IPS-15b (cell line): ENCODE measurements around the gene FMN1.
"Not testable (repeated sequence)": the region's sequence is repeated elsewhere in the genome, so short reads cannot be mapped to it uniquely, and the experiment has no call there.

Experiments
- H3K27me3 ChIP-seq: one replicate; pipeline ENCODE4 v1.6.1; 2013; ENCODE audit warnings: low read length; ENCODE audit not compliant: control insufficient read depth, insufficient read depth
- H3K36me3 ChIP-seq: one replicate; pipeline ENCODE4 v1.6.1; 2013; ENCODE audit warnings: low read length; ENCODE audit not compliant: control insufficient read depth, insufficient read depth
- H3K4me1 ChIP-seq: one replicate; pipeline ENCODE4 v1.6.1; 2013; ENCODE audit warnings: mild to moderate bottlenecking, low read length; ENCODE audit not compliant: control insufficient read depth, insufficient read depth
- H3K4me3 ChIP-seq: one replicate; pipeline ENCODE4 v1.5.1; 2013; ENCODE audit warnings: low read depth, low read length
- H3K9ac ChIP-seq: one replicate; pipeline ENCODE4 v1.6.1; 2013; ENCODE audit warnings: low read depth, mild to moderate bottlenecking, low read length
- H3K9me3 ChIP-seq: one replicate; pipeline ENCODE4 v1.6.1; 2013; ENCODE audit warnings: mild to moderate bottlenecking, low read length; ENCODE audit not compliant: control insufficient read depth, insufficient read depth

FMN1 gene

GRCh38 chr15:32855942-32856341, 338.6 kb downstream of the FMN1 start:
- peaks cover 8% of the 10 kb centered on the region for H3K4me1 ChIP-seq
- H3K4me3 ChIP-seq = no peak overlapping the region
- H3K9ac ChIP-seq = no peak overlapping the region
- no peaks in the 10 kb centered on the region for H3K36me3 ChIP-seq
- H3K27me3 ChIP-seq = no peaks in the 10 kb centered on the region
- H3K9me3 ChIP-seq = no peaks in the 10 kb centered on the region

GRCh38 chr15:32853592-32853991, 340.9 kb downstream of the FMN1 start:
- Histone ChIP-seq H3K27me3 (no peaks in the 10 kb centered on the region), H3K4me3 (no peak overlapping the region), H3K9ac (no peak overlapping the region), H3K4me1 (peaks cover 8% of the 10 kb centered on the region), H3K36me3 (no peaks in the 10 kb centered on the region), H3K9me3 (no peaks in the 10 kb centered on the region)

- H3K27me3 ChIP-seq = no peaks in the 10 kb centered on the region
- peaks cover 8% of the 10 kb centered on the region for H3K4me1 ChIP-seq
- no peak overlapping the region for H3K9ac ChIP-seq
- no peaks in the 10 kb centered on the region for H3K36me3 ChIP-seq
- no peak overlapping the region for H3K4me3 ChIP-seq
- H3K9me3 ChIP-seq = no peaks in the 10 kb centered on the region
These were observed 341.7 kb downstream of the FMN1 start for GRCh38 chr15:32852771-32853170.

- Histone ChIP-seq H3K27me3 (no peaks in the 10 kb centered on the region), H3K9me3 (no peaks in the 10 kb centered on the region), H3K4me1 (peaks cover 8% of the 10 kb centered on the region), H3K9ac (no peak overlapping the region), H3K36me3 (no peaks in the 10 kb centered on the region), H3K4me3 (no peak overlapping the region)
These were observed 342.5 kb downstream of the FMN1 start for GRCh38 chr15:32852017-32852416.

GRCh38 chr15:32851572-32851971, 342.9 kb downstream of the FMN1 start:
- Histone ChIP-seq H3K36me3 (no peaks in the 10 kb centered on the region), H3K9me3 (no peaks in the 10 kb centered on the region), H3K9ac (no peak overlapping the region), H3K27me3 (no peaks in the 10 kb centered on the region), H3K4me1 (peaks cover 8% of the 10 kb centered on the region), H3K4me3 (no peak overlapping the region)

- peaks cover 6% of the 10 kb centered on the region for H3K4me1 ChIP-seq
- no peak overlapping the region for H3K4me3 ChIP-seq
- no peak overlapping the region for H3K9ac ChIP-seq
- H3K9me3 ChIP-seq = no peaks in the 10 kb centered on the region
- H3K36me3 ChIP-seq = no peaks in the 10 kb centered on the region
- H3K27me3 ChIP-seq = no peaks in the 10 kb centered on the region
These were observed 344.5 kb downstream of the FMN1 start for GRCh38 chr15:32849769-32850668.

GRCh38 chr15:32846671-32847070, 347.8 kb downstream of the FMN1 start:
- not testable (repeated sequence) for H3K9me3 ChIP-seq, H3K27me3 ChIP-seq, H3K9ac ChIP-seq, H3K36me3 ChIP-seq, H3K4me1 ChIP-seq, H3K4me3 ChIP-seq

- H3K27me3 ChIP-seq = no peaks in the 10 kb centered on the region
- no peaks in the 10 kb centered on the region for H3K9me3 ChIP-seq
- no peak overlapping the region for H3K4me3 ChIP-seq
- H3K4me1 ChIP-seq = no peaks in the 10 kb centered on the region
- H3K9ac ChIP-seq = no peak overlapping the region
- no peaks in the 10 kb centered on the region for H3K36me3 ChIP-seq
These were observed 350.3 kb downstream of the FMN1 start for GRCh38 chr15:32844118-32844711.

GRCh38 chr15:32843219-32843815, 351.2 kb downstream of the FMN1 start:
- no peak overlapping the region for H3K4me3 ChIP-seq
- H3K27me3 ChIP-seq = no peaks in the 10 kb centered on the region
- no peak overlapping the region for H3K9ac ChIP-seq
- no peaks in the 10 kb centered on the region for H3K9me3 ChIP-seq
- no peaks in the 10 kb centered on the region for H3K4me1 ChIP-seq
- H3K36me3 ChIP-seq = no peaks in the 10 kb centered on the region

GRCh38 chr15:32842081-32842480, 352.4 kb downstream of the FMN1 start:
- H3K9ac ChIP-seq = no peak overlapping the region

GRCh38 chr15:32840507-32841245, 353.8 kb downstream of the FMN1 start:
- H3K27me3 ChIP-seq = no peaks in the 10 kb centered on the region
- no peaks in the 10 kb centered on the region for H3K4me1 ChIP-seq
- H3K4me3 ChIP-seq = no peak overlapping the region
- no peaks in the 10 kb centered on the region for H3K36me3 ChIP-seq
- H3K9me3 ChIP-seq = no peaks in the 10 kb centered on the region
- H3K9ac ChIP-seq = no peak overlapping the region

More at GRCh38 chr15:32842081-32842480, 352.4 kb downstream of the FMN1 start:
- H3K36me3 ChIP-seq = no peaks in the 10 kb centered on the region
- H3K4me1 ChIP-seq = no peaks in the 10 kb centered on the region
- no peak overlapping the region for H3K4me3 ChIP-seq
- H3K9me3 ChIP-seq = no peaks in the 10 kb centered on the region
- no peaks in the 10 kb centered on the region for H3K27me3 ChIP-seq
